ENCODE measurements around the gene ELOVL2.

- TF ChIP-seq, protein P1, sequence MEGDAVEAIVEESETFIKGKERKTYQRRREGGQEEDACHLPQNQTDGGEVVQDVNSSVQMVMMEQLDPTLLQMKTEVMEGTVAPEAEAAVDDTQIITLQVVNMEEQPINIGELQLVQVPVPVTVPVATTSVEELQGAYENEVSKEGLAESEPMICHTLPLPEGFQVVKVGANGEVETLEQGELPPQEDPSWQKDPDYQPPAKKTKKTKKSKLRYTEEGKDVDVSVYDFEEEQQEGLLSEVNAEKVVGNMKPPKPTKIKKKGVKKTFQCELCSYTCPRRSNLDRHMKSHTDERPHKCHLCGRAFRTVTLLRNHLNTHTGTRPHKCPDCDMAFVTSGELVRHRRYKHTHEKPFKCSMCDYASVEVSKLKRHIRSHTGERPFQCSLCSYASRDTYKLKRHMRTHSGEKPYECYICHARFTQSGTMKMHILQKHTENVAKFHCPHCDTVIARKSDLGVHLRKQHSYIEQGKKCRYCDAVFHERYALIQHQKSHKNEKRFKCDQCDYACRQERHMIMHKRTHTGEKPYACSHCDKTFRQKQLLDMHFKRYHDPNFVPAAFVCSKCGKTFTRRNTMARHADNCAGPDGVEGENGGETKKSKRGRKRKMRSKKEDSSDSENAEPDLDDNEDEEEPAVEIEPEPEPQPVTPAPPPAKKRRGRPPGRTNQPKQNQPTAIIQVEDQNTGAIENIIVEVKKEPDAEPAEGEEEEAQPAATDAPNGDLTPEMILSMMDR (conservative IDR thresholded peaks at IDR 0.05), result no peak
- no peak for TF ChIP-seq EZH2 (IDR thresholded peaks at IDR 0.05; ENCODE audit: low read depth)
These were observed 15.1 kb downstream of the ELOVL2 start for GRCh38 chr6:11028959-11029358.
